ENCODE data around the gene DEAF1. TPM values are rescaled to one million over a fixed set of nuclear protein-coding genes. Genes with fewer than 3 reads are reported as not detected.
A peak's percentile ranks its signal among the peaks of the same experiment; 100 is the strongest.

The DEAF1 gene
- total RNA-seq, 1 experiment from 2014 or later, result 31.9 TPM

DNA sequence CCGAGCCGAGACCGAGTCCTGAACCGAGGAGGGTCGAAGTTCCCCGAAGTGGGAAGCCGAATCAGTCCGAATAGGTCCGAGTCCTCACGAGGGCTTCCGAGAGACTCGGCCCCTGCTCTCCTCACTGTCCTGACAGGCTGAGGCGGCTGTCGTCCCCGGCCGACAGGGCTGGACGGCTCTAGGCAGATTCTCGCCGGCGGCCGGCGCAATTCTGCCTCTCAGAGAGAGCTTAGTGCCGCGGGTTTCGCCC, 191 bp upstream of the DEAF1 start:
- DNase-seq, result no peak
- BruUV-seq (replicated peaks), result no TSS peak
- intact Hi-C loops (cut with micrococcal nuclease), result no loop called here

GRCh38 chr11:693887-694562, 997 bp downstream of the DEAF1 start:
- H3F3A ChIP-seq (ENCODE audit: low read length, unreplicated experiment), result no peaks in the 10 kb centered on the region
- H3K79me2 ChIP-seq (ENCODE audit: low read length), result peaks cover 77% of the 10 kb centered on the region
- peak overlapping the region; percentile 81 for H3K4me2 ChIP-seq (ENCODE audit: low read length)
- H3K9me2 ChIP-seq (replicated peaks; ENCODE audit: low read length), result no peaks in the 10 kb centered on the region
- H3K27me3 ChIP-seq (ENCODE audit: low read length), result no peaks in the 10 kb centered on the region
- CTCF ChIA-PET, result no interaction called here
- BruUV-seq (replicated peaks), result no TSS peak
- no peak for DNase-seq
- peaks cover 8% of the 10 kb centered on the region; the same call in 1 of the 2 replicates for H3K36me3 ChIP-seq (ENCODE audit: low read depth, low read length)
- no peak overlapping the region for H3K27ac ChIP-seq (ENCODE audit: low read length)
- peak overlapping the region; percentile 28; the same call in 1 of the 2 replicates for H3K9ac ChIP-seq (ENCODE audit: low read length)
- H3K4me1 ChIP-seq (ENCODE audit: insufficient read depth, low read length), result peaks cover 35% of the 10 kb centered on the region
- intact Hi-C loops (cut with micrococcal nuclease), result no loop called here
- H3K4me3 ChIP-seq (ENCODE audit: low read length), result peak overlapping the region; percentile 57
- no peak for ATAC-seq
- POLR2A ChIA-PET (ENCODE audit: unreplicated experiment), result interaction anchor here (0.6 to 0.7 kb wide), 2 partner anchors 11 to 52 kb away, joined by 4 to 12 read pairs; no protein-coding TSS in a partner anchor
- H4K20me1 ChIP-seq (ENCODE audit: low read length), result no peaks in the 10 kb centered on the region
- H3K9me3 ChIP-seq (ENCODE audit: low read length), result no peaks in the 10 kb centered on the region
- TF ChIP-seq CTCF (conservative IDR thresholded peaks at IDR 0.05; ENCODE audit: low read depth, low read length) (no peak), EZH2phosphoT487 (IDR thresholded peaks at IDR 0.05; ENCODE audit: borderline replicate concordance, low read length) (no peak), EZH2 (IDR thresholded peaks at IDR 0.05; ENCODE audit: low read length, unreplicated experiment) (no peak)
- H2AFZ ChIP-seq (ENCODE audit: low read length), result no peak overlapping the region

More for the DNA sequence above, 191 bp upstream of the DEAF1 start:
- peak overlapping the region; percentile 100 for H3K9ac ChIP-seq (ENCODE audit: low read length)
- TF ChIP-seq EZH2 (IDR thresholded peaks at IDR 0.05; ENCODE audit: low read length, unreplicated experiment) (no peak), EZH2phosphoT487 (IDR thresholded peaks at IDR 0.05; ENCODE audit: borderline replicate concordance, low read length) (no peak), CTCF (conservative IDR thresholded peaks at IDR 0.05; ENCODE audit: low read depth, low read length) (no peak)
- CTCF ChIA-PET, result no interaction called here
- no peaks in the 10 kb centered on the region for H3F3A ChIP-seq (ENCODE audit: low read length, unreplicated experiment)
- H3K9me3 ChIP-seq (ENCODE audit: low read length), result no peaks in the 10 kb centered on the region
- no peaks in the 10 kb centered on the region for H3K9me2 ChIP-seq (replicated peaks; ENCODE audit: low read length)
- H2AFZ ChIP-seq (ENCODE audit: low read length), result peak overlapping the region; percentile 76
- H3K27ac ChIP-seq (ENCODE audit: low read length), result peak overlapping the region; percentile 88
- H3K27me3 ChIP-seq (ENCODE audit: low read length), result no peaks in the 10 kb centered on the region
- peaks cover 35% of the 10 kb centered on the region for H3K4me1 ChIP-seq (ENCODE audit: insufficient read depth, low read length)
- H3K36me3 ChIP-seq (ENCODE audit: low read depth, low read length), result 0 out of 2 replicates have a peak, but pooled peaks cover 3% of the 10 kb centered on the region
- peak overlapping the region; percentile 83 for H3K4me2 ChIP-seq (ENCODE audit: low read length)
- peak overlapping the region; percentile 86 for H3K4me3 ChIP-seq (ENCODE audit: low read length)
- ATAC-seq, result no peak; the same call in 1 of the 2 replicates
- peaks cover 76% of the 10 kb centered on the region for H3K79me2 ChIP-seq (ENCODE audit: low read length)
- no peaks in the 10 kb centered on the region for H4K20me1 ChIP-seq (ENCODE audit: low read length)
- POLR2A ChIA-PET (ENCODE audit: unreplicated experiment), result interaction anchor here (1.0 kb wide), 1 partner anchor 68 kb away, joined by 3 read pairs; no protein-coding TSS in a partner anchor

GRCh38 chr11:693415-693831, 1.6 kb downstream of the DEAF1 start:
- peak overlapping the region; percentile 57 for H3K4me3 ChIP-seq (ENCODE audit: low read length)
- no TSS peak for BruUV-seq (replicated peaks)
- no peaks in the 10 kb centered on the region for H3K27me3 ChIP-seq (ENCODE audit: low read length)
- peak; percentile 26 for DNase-seq
- H3F3A ChIP-seq (ENCODE audit: low read length, unreplicated experiment), result no peaks in the 10 kb centered on the region
- peaks cover 34% of the 10 kb centered on the region for H3K4me1 ChIP-seq (ENCODE audit: insufficient read depth, low read length)
- ChIA-PET POLR2A (ENCODE audit: unreplicated experiment) (no interaction called here), CTCF (no interaction called here)
- ATAC-seq, result no peak
- no peak for TF ChIP-seq EZH2phosphoT487 (IDR thresholded peaks at IDR 0.05; ENCODE audit: borderline replicate concordance, low read length)
- TF ChIP-seq CTCF (conservative IDR thresholded peaks at IDR 0.05; ENCODE audit: low read depth, low read length), result no peak
- TF ChIP-seq EZH2 (IDR thresholded peaks at IDR 0.05; ENCODE audit: low read length, unreplicated experiment), result no peak
- H2AFZ ChIP-seq (ENCODE audit: low read length), result no peak overlapping the region
- H3K4me2 ChIP-seq (ENCODE audit: low read length), result peak overlapping the region; percentile 81
- intact Hi-C loops (cut with micrococcal nuclease), result no loop called here
- peaks cover 71% of the 10 kb centered on the region for H3K79me2 ChIP-seq (ENCODE audit: low read length)
- peak overlapping the region; percentile 28; the same call in 1 of the 2 replicates for H3K9ac ChIP-seq (ENCODE audit: low read length)
- H3K27ac ChIP-seq (ENCODE audit: low read length), result no peak overlapping the region
- no peaks in the 10 kb centered on the region for H3K9me2 ChIP-seq (replicated peaks; ENCODE audit: low read length)
- no peaks in the 10 kb centered on the region for H4K20me1 ChIP-seq (ENCODE audit: low read length)
- peaks cover 8% of the 10 kb centered on the region; the same call in 1 of the 2 replicates for H3K36me3 ChIP-seq (ENCODE audit: low read depth, low read length)
- no peaks in the 10 kb centered on the region for H3K9me3 ChIP-seq (ENCODE audit: low read length)

Data from PC-3 (cell line).